Transverse colon (tissue), 4 donors: ENCODE data around the gene GRIK4.

Source experiments
- CTCF ChIP-seq, 5 experiments: fragments of 200-600 bp in 3 of 5; fragments of 450-650 bp in 2 of 5; sonication (generic) in 3 of 5; IDR thresholded peaks; 1 replicate in 2 of 5; 2 replicates in 3 of 5; pipeline ENCODE4 v1.5.1; 2016 to 2017; ENCODE audit warnings: antibody characterized with exemption in 5 of 5, inconsistent platforms in 3 of 5, mild to moderate bottlenecking in 2 of 5, moderate library complexity in 1 of 5
- EP300 ChIP-seq: sonication (generic); formaldehyde crosslinking; IDR thresholded peaks from one replicate; pipeline ENCODE4 v1.6.1; 2017; ENCODE audit warnings: antibody characterized with exemption, low read depth
- POLR2A ChIP-seq: fragments of 450-650 bp; IDR thresholded peaks from one replicate; pipeline ENCODE4 v1.6.1; 2016; ENCODE audit warnings: antibody characterized with exemption, mild to moderate bottlenecking, moderate library complexity
- POLR2AphosphoS5 ChIP-seq, 3 donors: sonication (generic); formaldehyde crosslinking; IDR thresholded peaks; one replicate each; pipeline ENCODE4 v1.6.1; 2016; ENCODE audit warnings: antibody characterized with exemption in 3 of 3

- TF ChIP-seq CTCF (IDR thresholded peaks at IDR 0.05) (no peak), EP300 (no peak), POLR2A (no peak), POLR2AphosphoS5 (IDR thresholded peaks at IDR 0.05) (no peak)
These were observed 51.4 kb downstream of the GRIK4 start for GRCh38 chr11:120562806-120563425.
